Panc1 (cell line): ENCODE data around the gene CDC42EP4. TPM values are rescaled to one million over a fixed set of nuclear protein-coding genes. Genes with fewer than 3 reads are reported as not detected.
A peak's percentile ranks its signal among the peaks of the same experiment; 100 is the strongest.
"Not testable (repeated sequence)": the region's sequence is repeated elsewhere in the genome, so short reads cannot be mapped to it uniquely, and the experiment has no call there.

Experiments
- ATAC-seq: fragments of 200-7000 bp; cut with Tn5 transposase; 2 replicates; pipeline ENCODE4 v1.9.1; 2020; ENCODE audit warnings: mild to moderate bottlenecking, moderate library complexity
- BruUV-seq: library from RNA; stranded (reverse); fragments of 400-500 nt; replicated peaks from 2 replicates; lab custom pipeline; 2021; lab: Mats Ljungman, UMichigan
- CTCF ChIA-PET: fragments of 300-600 bp; sonication (Branson Sonifier 250); formaldehyde crosslinking; loops from one replicate; lab custom pipeline; 2022; ENCODE audit warnings: antibody characterized with exemption; lab: Charles Lee
- POLR2A ChIA-PET: fragments of 300-600 bp; sonication (Branson Sonifier 250); formaldehyde crosslinking; loops from one replicate; lab custom pipeline; 2022; ENCODE audit warnings: antibody characterized with exemption; lab: Charles Lee
- DNase-seq: peaks from one replicate; pipeline ENCODE4 v3.0.0-alpha.2; 2010; ENCODE audit warnings: low read depth, low spot score
- H3K27ac ChIP-seq: 2 replicates; pipeline ENCODE4 v1.5.1; 2011; ENCODE audit warnings: mild to moderate bottlenecking, low read length, inconsistent platforms
- H3K27me3 ChIP-seq: fragments of 200-500 bp; sonication (Bioruptor generic); 2 replicates; pipeline ENCODE4 v1.6.0; 2014; ENCODE audit warnings: low read length, inconsistent platforms; ENCODE audit not compliant: control insufficient read depth, insufficient read depth
- H3K36me3 ChIP-seq: fragments of 200-500 bp; sonication (Bioruptor generic); 2 replicates; pipeline ENCODE4 v1.5.1; 2014; ENCODE audit warnings: inconsistent platforms, mild to moderate bottlenecking, low read length, moderate library complexity; ENCODE audit not compliant: control insufficient read depth, insufficient read depth
- H3K4me1 ChIP-seq: 2 replicates; pipeline ENCODE4 v1.5.1; 2011; ENCODE audit warnings: inconsistent platforms, mild to moderate bottlenecking, low read length, moderate library complexity; ENCODE audit not compliant: control insufficient read depth, insufficient read depth
- H3K4me3 ChIP-seq, 2 experiments: 2 replicates each; pipeline ENCODE4 v1.5.1; 2011 to 2012; ENCODE audit warnings: low read depth in 2 of 2, low read length in 2 of 2, mild to moderate bottlenecking in 2 of 2, inconsistent platforms in 1 of 2, moderate library complexity in 1 of 2
- H3K9me3 ChIP-seq: fragments of 200-500 bp; sonication (Bioruptor generic); 2 replicates; pipeline ENCODE4 v1.5.1; 2014; ENCODE audit warnings: low read depth, mild to moderate bottlenecking, inconsistent platforms, low read length, moderate library complexity; ENCODE audit not compliant: control insufficient read depth, insufficient read depth
- CTCF ChIP-seq: fragments of 450-650 bp; IDR thresholded peaks from 2 replicates; pipeline ENCODE4 v1.5.1; 2017; ENCODE audit warnings: mild to moderate bottlenecking
- POLR2AphosphoS5 ChIP-seq: IDR thresholded peaks from 2 replicates; pipeline ENCODE4 v1.6.1; 2012; ENCODE audit warnings: mild to moderate bottlenecking, low read depth, low read length, moderate library complexity
- SIN3A ChIP-seq: IDR thresholded peaks from 2 replicates; pipeline ENCODE4 v1.6.1; 2012; ENCODE audit warnings: low read depth, mild to moderate bottlenecking, low read length, moderate library complexity, borderline replicate concordance; ENCODE audit not compliant: insufficient read depth
- TCF7L2 ChIP-seq: IDR thresholded peaks from 2 replicates; pipeline ENCODE4 v1.6.1; 2011; ENCODE audit warnings: mild to moderate bottlenecking, low read depth, low read length, inconsistent platforms
- in situ Hi-C: cut with HindIII; loops from 2 replicates; pipeline ENCODE4 v1.10.0; 2016; ENCODE audit warnings: low sequenced_read_pairs, low pct_unique_long_range_greater_than_20kb
- intact Hi-C: fragments of 100-400 bp; cut with micrococcal nuclease; formaldehyde crosslinking; loops from one replicate; pipeline ENCODE4 v1.10.0; 2022; ENCODE audit not compliant: unreplicated experiment
- total RNA-seq: library from RNA; stranded (reverse); gene quantifications from one replicate; pipeline ENCODE4 v1.2.1, GENCODE V29; 2021; ENCODE audit not compliant: unreplicated experiment
- TF ChIP-seq, protein P1 (sequence below), 2 experiments: IDR thresholded peaks; 2 replicates each; pipeline ENCODE4 v1.6.1; 2011 to 2012; ENCODE audit warnings: low read depth in 2 of 2, control low read depth in 1 of 2, low read length in 1 of 2, mild to moderate bottlenecking in 1 of 2, moderate library complexity in 1 of 2; ENCODE audit not compliant: insufficient read depth in 1 of 2

The CDC42EP4 gene
- total RNA-seq, 1 experiment from 2014 or later = 65.9 TPM

GRCh38 chr17:73309727-73310596, 1.8 kb downstream of the CDC42EP4 start:
- DNase-seq (no peak), ATAC-seq (peak; percentile 1; the same call in 1 of the 2 replicates)
- peaks cover 4% of the 10 kb centered on the region; the same call in 1 of the 2 replicates for H3K36me3 ChIP-seq
- in situ Hi-C loops = no loop called here
- ChIA-PET POLR2A (no interaction called here), CTCF (interaction anchor here (5.7 kb wide), 1 partner anchor 60 kb away, joined by 34 read pairs; no protein-coding TSS in a partner anchor)
- H3K27me3 ChIP-seq = no peaks in the 10 kb centered on the region
- TSS peak; percentile 70 for BruUV-seq
- peaks cover 45% of the 10 kb centered on the region for H3K4me1 ChIP-seq
- H3K27ac ChIP-seq = peak overlapping the region; percentile 86
- peak overlapping the region; percentile 90 for H3K4me3 ChIP-seq
- TF ChIP-seq TCF7L2 (no peak), SIN3A (no peak), POLR2AphosphoS5 (no peak), CTCF (no peak)
- TF ChIP-seq, protein P1, sequence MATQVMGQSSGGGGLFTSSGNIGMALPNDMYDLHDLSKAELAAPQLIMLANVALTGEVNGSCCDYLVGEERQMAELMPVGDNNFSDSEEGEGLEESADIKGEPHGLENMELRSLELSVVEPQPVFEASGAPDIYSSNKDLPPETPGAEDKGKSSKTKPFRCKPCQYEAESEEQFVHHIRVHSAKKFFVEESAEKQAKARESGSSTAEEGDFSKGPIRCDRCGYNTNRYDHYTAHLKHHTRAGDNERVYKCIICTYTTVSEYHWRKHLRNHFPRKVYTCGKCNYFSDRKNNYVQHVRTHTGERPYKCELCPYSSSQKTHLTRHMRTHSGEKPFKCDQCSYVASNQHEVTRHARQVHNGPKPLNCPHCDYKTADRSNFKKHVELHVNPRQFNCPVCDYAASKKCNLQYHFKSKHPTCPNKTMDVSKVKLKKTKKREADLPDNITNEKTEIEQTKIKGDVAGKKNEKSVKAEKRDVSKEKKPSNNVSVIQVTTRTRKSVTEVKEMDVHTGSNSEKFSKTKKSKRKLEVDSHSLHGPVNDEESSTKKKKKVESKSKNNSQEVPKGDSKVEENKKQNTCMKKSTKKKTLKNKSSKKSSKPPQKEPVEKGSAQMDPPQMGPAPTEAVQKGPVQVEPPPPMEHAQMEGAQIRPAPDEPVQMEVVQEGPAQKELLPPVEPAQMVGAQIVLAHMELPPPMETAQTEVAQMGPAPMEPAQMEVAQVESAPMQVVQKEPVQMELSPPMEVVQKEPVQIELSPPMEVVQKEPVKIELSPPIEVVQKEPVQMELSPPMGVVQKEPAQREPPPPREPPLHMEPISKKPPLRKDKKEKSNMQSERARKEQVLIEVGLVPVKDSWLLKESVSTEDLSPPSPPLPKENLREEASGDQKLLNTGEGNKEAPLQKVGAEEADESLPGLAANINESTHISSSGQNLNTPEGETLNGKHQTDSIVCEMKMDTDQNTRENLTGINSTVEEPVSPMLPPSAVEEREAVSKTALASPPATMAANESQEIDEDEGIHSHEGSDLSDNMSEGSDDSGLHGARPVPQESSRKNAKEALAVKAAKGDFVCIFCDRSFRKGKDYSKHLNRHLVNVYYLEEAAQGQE (IDR thresholded peaks at IDR 0.05; ENCODE audit: insufficient read depth in 1 of 2, low read depth in 2 of 2, low read length in 1 of 2) = no peak
- no peaks in the 10 kb centered on the region for H3K9me3 ChIP-seq
- intact Hi-C loops = loop anchor here (5.0 kb wide), 1 partner anchor 57 kb away; no protein-coding TSS in a partner anchor

DNA sequence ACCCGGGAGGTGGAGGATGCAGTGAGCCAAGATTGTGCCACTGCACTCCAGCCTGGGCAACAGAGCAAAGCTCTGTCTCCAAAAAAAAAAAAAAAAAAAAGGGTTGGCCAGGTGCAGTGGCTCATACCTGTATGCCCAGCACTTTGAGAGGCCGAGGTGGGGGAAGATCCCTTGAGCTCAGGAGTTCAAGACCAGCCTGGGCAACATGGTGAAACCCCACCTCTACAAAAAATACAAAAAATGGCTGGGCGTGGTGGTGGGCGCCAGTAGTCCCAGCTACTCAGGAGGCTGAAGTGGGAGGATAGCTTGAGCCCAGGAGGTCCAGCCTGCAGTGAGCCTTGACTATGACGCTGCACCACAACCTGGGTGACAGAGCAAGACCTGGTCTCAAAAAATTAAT, 2.8 kb downstream of the CDC42EP4 start:
- in situ Hi-C loops, ATAC-seq, H3K27me3 ChIP-seq, H3K9me3 ChIP-seq, DNase-seq, H3K36me3 ChIP-seq, BruUV-seq: not testable (repeated sequence)
- peak overlapping the region; percentile 90 for H3K4me3 ChIP-seq
- H3K27ac ChIP-seq = peak overlapping the region; percentile 86
- ChIA-PET CTCF (interaction anchor here (0.7 to 5.7 kb wide), 2 partner anchors 54 to 61 kb away, joined by 3 to 34 read pairs; no protein-coding TSS in a partner anchor), POLR2A (interaction anchor here (0.6 kb wide), 1 partner anchor 584 kb away, joined by 5 read pairs; no protein-coding TSS in a partner anchor)
- peaks cover 55% of the 10 kb centered on the region for H3K4me1 ChIP-seq
- intact Hi-C loops = loop anchor here (5.0 kb wide), 1 partner anchor 58 kb away; no protein-coding TSS in a partner anchor
